Head of caudate nucleus (tissue), 42 donors: Measurements from ENCODE around the gene VPS72.

Source experiments
- DNase-seq, 42 donors: peaks; one replicate each; pipeline versions ENCODE4 v3.0.0 to v3.0.0-alpha.2; 2020 to 2021; ENCODE audit warnings: mixed read lengths in 7 of 42
- intact Hi-C: fragments of 100-400 bp; cut with DNase I; formaldehyde crosslinking; loops from one replicate; pipeline ENCODE4 v1.15.0; 2022

Gene VPS72

DNA sequence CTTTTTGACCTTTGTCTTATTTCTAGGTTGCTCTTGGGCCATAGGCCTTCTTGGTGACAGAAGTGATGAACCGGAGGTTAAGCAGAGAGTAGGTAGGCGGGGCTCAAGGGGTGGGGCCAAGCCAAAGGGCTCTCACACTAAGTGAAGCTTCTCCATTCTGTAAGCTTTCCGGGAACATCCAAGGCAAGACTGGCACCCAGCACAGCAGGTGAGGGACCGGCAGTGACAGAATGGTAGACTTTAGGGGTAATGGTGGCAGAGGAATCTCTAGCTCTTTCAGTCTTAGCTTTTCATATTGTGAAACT lies 33.5 kb downstream of the VPS72 start, which contains the start of gene TNFAIP8L2:
Gene TNFAIP8L2 (plus strand): TSS at position 135 of the 305 bp plus-strand sequence. CDS start 2,049 bp downstream, outside the sequence.
- DNase-seq = peak in 24 of 42 donors; percentile 26 to 67 (median 44)
- intact Hi-C loops = loop anchor here (10.0 kb wide), 1 partner anchor 62 kb away; no protein-coding TSS in a partner anchor

DNA sequence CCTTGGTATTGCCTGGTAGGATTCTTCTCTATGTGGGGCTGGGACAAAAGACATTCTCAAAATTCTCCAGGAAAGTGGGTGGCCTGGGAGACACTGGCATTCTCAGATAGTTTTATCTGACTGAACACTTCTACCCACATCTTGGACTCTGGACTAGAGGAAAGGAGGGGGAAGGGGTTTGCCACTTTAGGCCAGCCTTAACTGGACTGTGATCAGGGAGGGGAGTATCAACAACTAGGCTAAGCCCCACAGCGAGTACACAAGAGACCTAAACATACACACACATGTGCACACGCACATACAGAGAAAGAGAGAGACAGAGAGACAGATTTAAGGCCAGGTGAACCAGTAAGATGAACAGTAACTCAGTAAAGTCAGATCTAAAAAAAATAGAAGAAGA lies 42.3 kb downstream of the VPS72 start:
- intact Hi-C loops = no loop called here
- no peak for DNase-seq

- no peak for DNase-seq
- intact Hi-C loops = no loop called here
Measured at GRCh38 chr1:151147132-151147503, 42.9 kb downstream of the VPS72 start.

- intact Hi-C loops = no loop called here
- peak; percentile 89 to 99 (median 98) for DNase-seq
Measured at GRCh38 chr1:151146412-151147131, 43.4 kb downstream of the VPS72 start, which contains the start of gene SEMA6C. SEMA6C (minus strand) TSS chr1:151146631; CDS start chr1:151142621, 4,010 bp downstream.

DNA sequence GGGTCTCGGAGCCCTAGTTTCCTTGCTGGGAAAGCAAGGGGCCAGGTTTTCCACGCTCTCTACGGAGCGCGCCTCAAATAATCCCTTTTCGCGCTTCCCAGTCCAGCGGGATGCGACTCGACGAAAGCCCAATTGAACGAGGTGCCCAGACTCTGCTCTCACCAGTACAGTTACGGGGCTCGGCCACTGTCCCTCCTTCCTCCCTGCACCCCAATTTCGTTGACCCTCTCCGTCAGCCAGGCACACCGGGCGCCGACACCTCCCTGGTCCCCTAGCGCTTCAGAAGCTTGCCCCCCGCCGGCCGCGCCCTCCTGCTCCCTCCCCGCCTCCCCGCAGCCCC lies 44.0 kb downstream of the VPS72 start:
- peak in 5 of 42 donors; percentile 13 to 49 (median 27) for DNase-seq
- intact Hi-C loops = no loop called here

DNA sequence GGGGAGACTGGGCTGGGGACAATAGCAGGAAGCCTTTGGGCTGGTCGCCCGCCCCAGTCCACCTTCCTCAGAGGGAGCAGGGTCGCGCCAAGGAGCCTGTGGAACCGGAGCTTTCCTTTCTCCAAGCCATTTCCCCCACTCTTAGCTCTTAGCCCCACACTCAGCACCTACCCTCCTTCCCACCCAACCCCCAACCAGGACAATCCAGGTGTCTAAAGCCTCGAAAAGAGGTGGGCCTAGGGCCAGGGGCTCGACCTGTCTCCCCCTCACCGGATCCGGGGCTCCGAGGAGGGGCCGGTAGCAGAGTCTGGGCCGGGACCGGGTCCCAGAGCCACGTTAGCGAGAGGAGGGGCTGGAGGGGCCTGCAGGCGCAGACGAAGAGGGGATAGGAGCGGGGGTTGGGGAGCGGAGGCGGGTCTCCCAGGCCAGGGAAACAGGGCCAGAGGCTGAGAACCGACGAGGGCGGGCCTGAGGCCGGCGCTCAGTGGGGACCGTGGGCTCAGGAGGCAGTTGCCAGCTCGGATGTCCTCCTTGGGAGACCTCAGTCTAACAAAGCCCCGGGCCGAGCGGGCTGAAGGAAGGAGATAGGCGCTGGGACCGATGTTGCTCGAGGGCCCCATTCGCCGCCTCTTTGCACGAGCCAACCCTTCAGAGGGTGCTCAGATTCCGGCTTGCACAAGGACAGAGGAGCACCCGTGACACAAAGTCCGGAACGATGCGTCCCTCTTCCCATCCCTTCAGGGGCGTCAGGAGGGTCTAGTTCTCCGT lies 44.5 kb downstream of the VPS72 start:
- intact Hi-C loops = no loop called here
- peak in 25 of 42 donors; percentile 21 to 64 (median 37) for DNase-seq

DNA sequence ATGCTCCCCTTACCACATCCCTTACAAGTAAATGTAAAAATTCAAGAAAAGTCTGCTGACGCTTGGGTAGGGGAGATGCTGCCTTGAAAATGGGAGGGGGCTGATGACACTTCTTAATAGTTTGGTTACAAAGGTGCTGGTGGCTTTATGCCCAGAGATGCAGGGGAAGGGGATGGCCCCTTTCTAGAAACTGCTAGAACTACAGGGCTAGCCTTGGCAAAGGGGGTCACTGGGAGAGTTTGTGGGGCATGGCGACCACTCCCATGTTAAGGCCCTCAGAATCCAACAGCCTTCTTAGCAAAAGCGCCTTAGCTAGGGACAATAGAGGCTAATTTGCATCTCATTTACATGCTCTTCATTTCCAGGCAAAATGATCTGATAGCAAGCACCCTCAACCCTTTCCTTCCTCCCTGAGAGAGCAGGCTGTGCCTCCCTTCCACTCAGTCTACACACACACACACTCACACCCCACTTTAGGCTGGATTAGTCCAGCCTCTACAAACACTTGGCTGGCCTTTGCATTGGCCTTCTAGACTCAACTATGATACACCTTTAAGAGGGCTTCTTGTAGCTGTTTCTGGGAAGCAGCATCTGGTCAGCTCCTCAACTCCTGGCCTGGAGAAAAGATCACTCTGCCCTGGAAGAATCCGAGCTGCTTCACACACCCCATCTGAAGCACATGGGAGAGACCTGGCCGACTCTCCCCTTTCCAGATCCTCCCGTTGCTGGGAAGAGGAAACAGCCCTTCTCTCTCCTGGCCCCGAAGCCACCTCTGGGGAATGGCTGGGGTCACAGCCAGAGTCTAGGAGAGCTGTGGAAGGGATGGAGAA lies 45.3 kb downstream of the VPS72 start:
- intact Hi-C loops = no loop called here
- peak in 1 of 42 donors; percentile 34 for DNase-seq

DNA sequence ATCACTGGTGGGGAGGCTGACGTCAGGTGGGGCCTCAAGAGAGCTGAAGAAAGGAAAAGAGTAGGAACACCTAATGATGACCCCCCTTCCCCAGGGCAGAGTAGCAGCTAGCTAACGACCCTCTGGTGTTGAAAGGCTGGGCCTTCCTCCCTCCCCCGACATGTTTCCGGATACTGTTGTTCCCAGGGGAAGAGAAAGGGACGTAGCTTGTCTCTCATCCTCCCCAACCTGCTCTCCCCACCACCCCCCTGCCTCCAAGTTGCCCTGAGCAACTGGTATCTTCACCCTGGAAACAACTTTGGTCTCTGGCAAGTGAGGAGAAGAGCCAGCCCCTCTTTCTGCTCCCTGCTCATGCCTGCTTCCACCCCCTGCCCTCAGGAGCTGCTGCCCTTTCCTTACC lies 46.0 kb downstream of the VPS72 start:
- intact Hi-C loops = no loop called here

DNA sequence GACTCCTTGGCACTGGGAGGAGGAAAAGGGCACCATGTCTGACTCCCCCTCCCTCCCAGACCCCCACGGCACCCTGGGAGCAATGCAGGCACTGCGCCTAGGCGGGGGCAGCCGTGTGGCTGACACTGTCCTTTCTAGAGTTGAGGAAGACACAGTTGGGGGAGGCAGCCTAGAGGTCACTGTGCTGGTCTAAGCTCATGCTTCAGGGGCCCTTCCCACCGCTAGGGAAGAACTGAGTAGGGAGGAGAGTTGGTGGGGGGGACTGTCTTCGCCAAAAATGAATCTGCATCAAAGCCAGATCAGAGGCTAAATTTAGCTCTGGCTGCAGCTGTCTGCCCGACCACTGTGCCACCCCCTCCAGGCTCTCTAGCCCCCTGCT lies 47.0 kb downstream of the VPS72 start:
- intact Hi-C loops = no loop called here
- peak in 1 of 42 donors; percentile 24 for DNase-seq

More for the DNA sequence above, 46.0 kb downstream of the VPS72 start:
- DNase-seq = peak in 1 of 42 donors; percentile 8

- DNase-seq = peak in 1 of 42 donors; percentile 27
Measured at GRCh38 chr1:151142411-151143056, 47.5 kb downstream of the VPS72 start.

GRCh38 chr1:151137789-151138188 lies 52.2 kb downstream of the VPS72 start:
- intact Hi-C loops = no loop called here
- peak in 1 of 42 donors; percentile 32 for DNase-seq

More at GRCh38 chr1:151142411-151143056, 47.5 kb downstream of the VPS72 start:
- intact Hi-C loops = no loop called here

DNA sequence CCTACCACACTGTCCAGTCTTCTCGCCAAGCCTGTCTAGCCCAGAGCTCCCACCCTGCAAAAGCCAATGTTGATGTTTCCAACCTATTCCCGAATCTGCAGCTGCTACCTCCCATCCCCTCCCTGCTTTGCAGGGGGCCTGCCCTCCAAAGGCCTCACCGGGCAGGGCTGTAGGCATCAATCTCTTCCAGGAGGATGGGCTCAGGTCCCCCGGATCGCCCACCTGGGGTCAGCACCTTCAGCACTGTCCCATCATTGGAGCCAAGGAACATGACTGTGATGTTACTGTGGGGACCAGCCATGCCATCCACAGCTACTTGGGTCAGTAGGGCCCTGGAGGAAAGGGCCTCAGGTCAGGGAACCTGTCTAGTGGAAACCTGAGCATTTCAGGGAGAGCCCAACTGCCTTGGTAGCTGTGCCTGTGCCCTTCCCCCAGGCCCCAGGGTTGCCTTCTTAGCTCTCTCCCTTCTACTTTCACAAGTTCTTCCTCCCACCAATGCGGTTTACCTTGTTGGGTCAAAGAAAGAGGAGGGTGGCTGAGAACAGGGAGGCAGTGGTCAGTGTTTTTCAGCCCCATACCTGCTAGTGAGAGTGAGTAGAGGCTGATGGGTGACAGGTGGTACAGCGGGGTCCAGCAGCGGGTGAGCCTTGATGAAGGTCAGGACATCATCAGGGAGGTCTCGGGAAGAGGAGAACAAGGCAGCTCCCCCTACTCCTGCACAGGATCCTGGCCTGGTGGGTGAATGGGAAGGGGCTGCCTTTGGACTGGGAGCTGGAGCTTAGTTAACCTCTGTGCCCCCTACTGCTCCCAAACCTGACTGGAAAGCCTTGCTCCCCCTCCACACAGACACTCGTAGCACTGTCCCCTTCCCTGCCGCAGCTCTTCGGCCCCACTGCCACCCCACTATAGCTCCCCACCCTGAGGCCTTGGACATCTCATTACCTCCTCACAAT lies 54.3 kb downstream of the VPS72 start:
- DNase-seq = peak in 1 of 42 donors; percentile 31
- intact Hi-C loops = no loop called here

DNA sequence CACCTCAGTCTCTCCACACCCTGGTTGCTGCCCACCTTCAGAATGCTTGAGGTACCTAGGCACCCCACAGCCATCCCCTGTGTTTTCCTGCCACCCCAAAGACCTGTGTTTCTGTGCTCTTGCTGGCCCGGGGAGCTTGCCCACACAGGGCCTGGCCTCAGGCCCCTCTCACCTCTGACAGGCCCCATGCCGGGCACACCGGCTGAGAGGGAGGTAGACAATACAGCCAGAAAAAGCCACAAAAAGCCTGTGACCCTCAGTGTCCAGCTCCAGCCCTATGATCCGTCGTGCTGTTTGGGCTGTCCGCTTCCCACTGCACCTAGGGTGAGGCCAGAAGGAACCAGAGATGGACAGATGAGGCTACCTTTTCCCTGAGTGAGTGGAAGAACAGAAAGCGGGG lies 55.0 kb downstream of the VPS72 start:
- intact Hi-C loops = no loop called here

GRCh38 chr1:151134396-151134795 lies 55.6 kb downstream of the VPS72 start:
- DNase-seq = peak in 2 of 42 donors; percentile 5 to 17
- intact Hi-C loops = no loop called here

More for the DNA sequence above, 55.0 kb downstream of the VPS72 start:
- DNase-seq = no peak

DNA sequence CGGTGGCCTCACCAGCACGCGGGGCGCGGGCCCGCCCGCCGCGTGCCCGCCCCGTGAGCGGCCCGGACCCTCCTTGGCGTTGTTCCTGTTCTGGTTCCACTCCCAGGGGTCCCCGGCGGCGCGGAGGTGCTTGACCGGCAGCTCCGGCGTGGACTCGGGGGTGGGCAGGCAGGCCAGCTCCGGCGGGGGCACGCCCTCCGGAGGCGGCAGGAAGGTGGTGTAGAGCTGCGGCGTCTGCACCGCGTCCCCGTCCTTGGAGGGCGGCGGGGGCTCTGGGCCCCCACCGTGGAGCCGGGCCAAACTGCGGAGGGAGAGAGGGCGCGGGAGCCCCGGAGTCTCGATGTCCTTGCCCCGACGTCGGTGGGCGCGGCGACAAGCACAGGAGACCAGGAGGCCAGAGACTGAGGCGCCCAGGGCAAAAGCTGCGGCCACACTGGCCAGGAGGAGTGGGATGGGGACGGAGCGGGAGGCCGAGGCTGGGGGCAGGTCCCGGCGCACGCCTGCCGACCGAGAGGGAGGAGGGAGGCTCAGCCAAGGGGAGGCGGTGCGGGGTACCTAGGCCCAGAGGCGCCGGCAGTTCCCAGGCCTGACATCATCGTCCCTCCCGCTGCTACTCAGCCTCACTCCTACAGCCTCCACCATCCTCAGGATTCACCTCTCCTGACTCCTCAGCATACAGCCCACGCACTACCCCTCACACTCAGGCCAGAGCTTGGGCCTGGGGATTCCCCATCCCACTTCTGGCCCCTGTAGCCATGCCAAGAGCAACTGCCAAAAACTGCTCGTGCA lies 56.8 kb downstream of the VPS72 start:
- intact Hi-C loops = no loop called here
- peak in 1 of 42 donors; percentile 20 for DNase-seq

DNA sequence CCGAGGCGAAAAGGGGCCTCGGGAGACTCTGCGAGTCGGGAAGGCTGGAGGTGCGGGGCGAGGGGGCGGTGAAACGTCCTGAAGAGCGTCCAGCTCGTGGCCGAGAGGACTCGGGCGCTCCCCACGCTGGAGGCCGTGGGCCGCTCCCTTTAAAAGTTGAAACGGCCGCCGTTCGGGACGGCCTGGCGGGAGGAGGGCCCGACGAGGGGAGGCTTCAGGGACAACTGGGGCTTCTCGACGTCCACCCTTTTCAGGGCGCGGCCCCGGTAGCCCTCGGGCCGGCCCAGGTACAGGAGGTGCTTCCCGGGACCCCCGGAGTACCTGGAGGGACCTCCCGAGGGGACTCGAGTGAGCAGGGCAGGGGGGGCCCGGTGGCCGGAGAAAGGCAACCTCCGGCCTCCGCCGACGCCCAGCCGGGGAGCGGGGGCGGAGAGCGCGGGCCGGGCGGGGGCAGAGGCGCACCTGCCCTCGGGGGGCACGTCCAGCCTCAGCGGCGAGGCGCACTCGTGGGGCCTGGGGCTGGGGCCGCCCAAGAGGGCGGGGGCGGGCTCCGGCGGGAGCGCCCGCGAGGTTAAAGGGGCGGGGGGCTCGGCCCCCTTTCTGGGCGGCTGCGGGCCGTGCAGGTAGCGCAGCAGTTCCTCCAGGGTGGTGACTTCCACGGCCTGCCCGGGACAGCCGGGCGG lies 57.5 kb downstream of the VPS72 start:
- intact Hi-C loops = no loop called here
- DNase-seq = no peak
